Pons (tissue), 1 donor: Measurements from ENCODE around the gene DENND1A.
"Not testable (repeated sequence)": the region's sequence is repeated elsewhere in the genome, so short reads cannot be mapped to it uniquely, and the experiment has no call there.

ENCODE experiments used
- DNase-seq: peaks from one replicate; pipeline ENCODE4 v3.0.0-alpha.2; 2016; ENCODE audit warnings: low spot score

DENND1A gene

GRCh38 chr9:123654994-123655637 lies 274.8 kb downstream of the DENND1A start:
- DNase-seq, result no peak

- no peak for DNase-seq
Measured at GRCh38 chr9:123654218-123654993, 275.5 kb downstream of the DENND1A start.

- DNase-seq, result no peak
Measured at GRCh38 chr9:123652416-123652815, 277.5 kb downstream of the DENND1A start.

- DNase-seq, result no peak
Measured at GRCh38 chr9:123651871-123652270, 278.1 kb downstream of the DENND1A start.

GRCh38 chr9:123651273-123651672 lies 278.7 kb downstream of the DENND1A start:
- no peak for DNase-seq

- no peak for DNase-seq
Measured at GRCh38 chr9:123649909-123650308, 280.0 kb downstream of the DENND1A start.

- no peak for DNase-seq
Measured at GRCh38 chr9:123647145-123647544, 282.8 kb downstream of the DENND1A start.

- no peak for DNase-seq
Measured at GRCh38 chr9:123645762-123646161, 284.2 kb downstream of the DENND1A start.

- no peak for DNase-seq
Measured at GRCh38 chr9:123645126-123645525, 284.8 kb downstream of the DENND1A start.

- DNase-seq, result no peak
Measured at GRCh38 chr9:123643518-123643917, 286.4 kb downstream of the DENND1A start.

- DNase-seq, result peak; percentile 52
Measured at GRCh38 chr9:123642291-123643278, 287.3 kb downstream of the DENND1A start.

GRCh38 chr9:123640792-123641222 lies 289.1 kb downstream of the DENND1A start:
- DNase-seq, result no peak

GRCh38 chr9:123639743-123640142 lies 290.2 kb downstream of the DENND1A start:
- DNase-seq, result no peak

- DNase-seq, result no peak
Measured at GRCh38 chr9:123637945-123638634, 291.8 kb downstream of the DENND1A start.

- no peak for DNase-seq
Measured at GRCh38 chr9:123637606-123637944, 292.4 kb downstream of the DENND1A start.

GRCh38 chr9:123636805-123637204 lies 293.1 kb downstream of the DENND1A start:
- DNase-seq, result not testable (repeated sequence)

GRCh38 chr9:123631862-123632261 lies 298.1 kb downstream of the DENND1A start:
- DNase-seq, result no peak

- no peak for DNase-seq
Measured at GRCh38 chr9:123630233-123630632, 299.7 kb downstream of the DENND1A start.

- DNase-seq, result peak; percentile 12
Measured at GRCh38 chr9:123629531-123629930, 300.4 kb downstream of the DENND1A start.

GRCh38 chr9:123622711-123623241 lies 307.1 kb downstream of the DENND1A start:
- no peak for DNase-seq

- no peak for DNase-seq
Measured at GRCh38 chr9:123620239-123620638, 309.7 kb downstream of the DENND1A start.
